HG03469 (cell line): ENCODE data around the gene SPATS2.

ENCODE experiments used
- ATAC-seq: cut with Tn5 transposase; IDR thresholded peaks from one replicate; pipeline ENCODE4 v1.9.1; 2021; ENCODE audit warnings: mild to moderate bottlenecking, moderate library complexity, moderate number of reproducible peaks; ENCODE audit not compliant: unreplicated experiment

Gene SPATS2

GRCh38 chr12:49567611-49568441, 200.6 kb downstream of the SPATS2 start, which contains the start of gene MCRS1:
Gene MCRS1, minus strand, starts transcription at chr12:49568142. Its CDS starts 1,411 bp downstream, at chr12:49566731.
- no peak for ATAC-seq

- no peak for ATAC-seq
Observed at GRCh38 chr12:49568442-49569162, 201.3 kb downstream of the SPATS2 start.
